Endothelial cell (in vitro differentiated cells): ENCODE data around the gene CDX1. TPM values are rescaled to one million over a fixed set of nuclear protein-coding genes. Genes with fewer than 3 reads are reported as not detected.

Experiments used
- DNase-seq: peaks from one replicate; pipeline ENCODE4 v3.0.0; 2021; ENCODE audit warnings: low spot score
- H3K27ac Mint-ChIP-seq: one replicate; pipeline ENCODE4 v1.8.0; 2021; ENCODE audit warnings: mixed read lengths, inconsistent platforms; ENCODE audit not compliant: unreplicated experiment
- H3K27me3 Mint-ChIP-seq: one replicate; pipeline ENCODE4 v1.8.0; 2021; ENCODE audit warnings: mild to moderate bottlenecking, moderate library complexity, mixed read lengths, inconsistent platforms; ENCODE audit not compliant: unreplicated experiment
- H3K36me3 Mint-ChIP-seq: one replicate; pipeline ENCODE4 v1.8.0; 2021; ENCODE audit warnings: mild to moderate bottlenecking, low read depth, mixed read lengths, inconsistent platforms; ENCODE audit not compliant: unreplicated experiment
- H3K4me1 Mint-ChIP-seq: one replicate; pipeline ENCODE4 v1.8.0; 2021; ENCODE audit warnings: mild to moderate bottlenecking, mixed read lengths, inconsistent platforms; ENCODE audit not compliant: unreplicated experiment
- H3K4me3 Mint-ChIP-seq: one replicate; pipeline ENCODE4 v1.8.0; 2021; ENCODE audit warnings: mild to moderate bottlenecking, mixed read lengths, inconsistent platforms; ENCODE audit not compliant: unreplicated experiment
- H3K9me3 Mint-ChIP-seq: one replicate; pipeline ENCODE4 v1.8.0; 2021; ENCODE audit warnings: mixed read lengths, inconsistent platforms; ENCODE audit not compliant: unreplicated experiment
- total RNA-seq: library from RNA; stranded (reverse); fragmentation: NEBNext Ultra II Directional; extraction: Animal tissue kit (Norgen Biotek cat#: 25700); gene quantifications from one replicate; pipeline ENCODE4 v1.2.1, GENCODE V29; 2021; ENCODE audit not compliant: unreplicated experiment
- TF ChIP-seq, protein P1 (sequence below): fragments of 200-600 bp; sonication (generic); IDR thresholded peaks from one replicate; pipeline ENCODE4 v1.5.0; 2021; ENCODE audit warnings: antibody characterized with exemption; ENCODE audit not compliant: unreplicated experiment

The CDX1 gene
- total RNA-seq, 1 donor from 2014 or later: 0.59 TPM

DNA sequence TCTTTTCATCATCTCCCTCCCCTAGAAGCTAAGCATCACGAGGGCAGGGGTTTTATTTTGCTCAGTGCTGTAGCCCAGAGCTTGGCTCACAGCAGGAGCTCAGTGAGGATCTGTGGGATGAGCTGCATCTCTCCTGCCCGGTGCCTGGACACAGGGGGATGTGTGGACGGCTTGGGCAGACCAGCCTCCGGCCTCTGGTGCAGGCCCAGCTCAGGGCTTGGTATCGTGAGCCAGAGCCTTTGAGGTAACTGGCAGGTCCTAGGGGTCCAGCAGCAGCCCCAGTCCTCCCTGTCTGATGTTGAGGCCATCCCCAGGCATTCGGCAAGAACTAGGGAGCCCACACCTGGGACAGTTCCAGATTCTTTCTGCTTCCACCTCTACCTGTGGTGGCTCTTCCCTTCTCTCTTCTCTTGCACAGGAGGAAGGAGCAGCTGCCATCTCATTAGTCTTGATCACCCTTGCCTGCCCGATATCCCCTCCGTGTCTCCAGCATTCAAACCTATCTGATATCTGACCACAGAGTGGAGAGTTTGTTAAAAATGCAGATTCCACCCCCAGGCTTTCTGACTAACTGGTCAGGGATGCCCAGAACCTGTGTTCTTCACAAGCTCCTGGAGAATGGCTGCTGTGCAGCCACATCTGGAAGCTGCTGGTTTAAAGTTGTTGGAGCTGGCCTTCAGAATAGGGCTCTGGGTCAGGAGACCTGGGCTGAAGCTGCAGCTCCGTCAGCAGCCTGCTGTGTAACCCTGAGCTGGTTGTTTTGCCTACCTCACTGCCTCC is 15.4 kb downstream of the CDX1 start:
- Mint-ChIP-seq H3K27ac (no peak overlapping the region), H3K4me3 (no peak overlapping the region), H3K27me3 (peaks cover 4% of the 10 kb centered on the region), H3K4me1 (peaks cover 11% of the 10 kb centered on the region), H3K36me3 (no peaks in the 10 kb centered on the region), H3K9me3 (no peaks in the 10 kb centered on the region)
- no peak for DNase-seq
- TF ChIP-seq, protein P1, sequence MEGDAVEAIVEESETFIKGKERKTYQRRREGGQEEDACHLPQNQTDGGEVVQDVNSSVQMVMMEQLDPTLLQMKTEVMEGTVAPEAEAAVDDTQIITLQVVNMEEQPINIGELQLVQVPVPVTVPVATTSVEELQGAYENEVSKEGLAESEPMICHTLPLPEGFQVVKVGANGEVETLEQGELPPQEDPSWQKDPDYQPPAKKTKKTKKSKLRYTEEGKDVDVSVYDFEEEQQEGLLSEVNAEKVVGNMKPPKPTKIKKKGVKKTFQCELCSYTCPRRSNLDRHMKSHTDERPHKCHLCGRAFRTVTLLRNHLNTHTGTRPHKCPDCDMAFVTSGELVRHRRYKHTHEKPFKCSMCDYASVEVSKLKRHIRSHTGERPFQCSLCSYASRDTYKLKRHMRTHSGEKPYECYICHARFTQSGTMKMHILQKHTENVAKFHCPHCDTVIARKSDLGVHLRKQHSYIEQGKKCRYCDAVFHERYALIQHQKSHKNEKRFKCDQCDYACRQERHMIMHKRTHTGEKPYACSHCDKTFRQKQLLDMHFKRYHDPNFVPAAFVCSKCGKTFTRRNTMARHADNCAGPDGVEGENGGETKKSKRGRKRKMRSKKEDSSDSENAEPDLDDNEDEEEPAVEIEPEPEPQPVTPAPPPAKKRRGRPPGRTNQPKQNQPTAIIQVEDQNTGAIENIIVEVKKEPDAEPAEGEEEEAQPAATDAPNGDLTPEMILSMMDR: no peak

DNA sequence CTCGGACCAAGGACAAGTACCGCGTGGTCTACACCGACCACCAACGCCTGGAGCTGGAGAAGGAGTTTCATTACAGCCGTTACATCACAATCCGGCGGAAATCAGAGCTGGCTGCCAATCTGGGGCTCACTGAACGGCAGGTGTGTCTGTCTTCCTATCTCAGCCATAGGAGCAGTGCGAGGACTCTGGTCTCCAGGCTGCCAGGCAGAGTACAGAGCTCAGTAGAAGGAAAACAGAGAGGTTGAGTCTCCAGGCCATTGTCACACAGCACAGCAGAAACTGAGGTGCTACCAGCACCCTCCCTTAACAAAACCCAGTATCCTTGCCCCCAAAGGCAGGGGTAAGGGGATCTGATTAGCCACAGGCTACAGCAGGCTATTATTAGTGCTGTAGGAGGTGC is 16.2 kb downstream of the CDX1 start:
- H3K27me3 Mint-ChIP-seq: peaks cover 9% of the 10 kb centered on the region
- no peak for DNase-seq
- H3K9me3 Mint-ChIP-seq: no peaks in the 10 kb centered on the region
- H3K4me3 Mint-ChIP-seq: no peak overlapping the region
- TF ChIP-seq, protein P1: no peak
- H3K27ac Mint-ChIP-seq: no peak overlapping the region
- peaks cover 11% of the 10 kb centered on the region for H3K4me1 Mint-ChIP-seq
- H3K36me3 Mint-ChIP-seq: no peaks in the 10 kb centered on the region

DNA sequence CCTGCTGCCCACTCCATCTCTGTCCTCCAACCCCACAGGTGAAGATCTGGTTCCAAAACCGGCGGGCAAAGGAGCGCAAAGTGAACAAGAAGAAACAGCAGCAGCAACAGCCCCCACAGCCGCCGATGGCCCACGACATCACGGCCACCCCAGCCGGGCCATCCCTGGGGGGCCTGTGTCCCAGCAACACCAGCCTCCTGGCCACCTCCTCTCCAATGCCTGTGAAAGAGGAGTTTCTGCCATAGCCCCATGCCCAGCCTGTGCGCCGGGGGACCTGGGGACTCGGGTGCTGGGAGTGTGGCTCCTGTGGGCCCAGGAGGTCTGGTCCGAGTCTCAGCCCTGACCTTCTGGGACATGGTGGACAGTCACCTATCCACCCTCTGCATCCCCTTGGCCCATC is 16.9 kb downstream of the CDX1 start:
- DNase-seq: no peak
- Mint-ChIP-seq H3K27ac (no peak overlapping the region), H3K36me3 (no peaks in the 10 kb centered on the region), H3K4me3 (no peak overlapping the region), H3K4me1 (peaks cover 11% of the 10 kb centered on the region), H3K27me3 (peaks cover 9% of the 10 kb centered on the region), H3K9me3 (no peaks in the 10 kb centered on the region)
- TF ChIP-seq, protein P1: no peak

DNA sequence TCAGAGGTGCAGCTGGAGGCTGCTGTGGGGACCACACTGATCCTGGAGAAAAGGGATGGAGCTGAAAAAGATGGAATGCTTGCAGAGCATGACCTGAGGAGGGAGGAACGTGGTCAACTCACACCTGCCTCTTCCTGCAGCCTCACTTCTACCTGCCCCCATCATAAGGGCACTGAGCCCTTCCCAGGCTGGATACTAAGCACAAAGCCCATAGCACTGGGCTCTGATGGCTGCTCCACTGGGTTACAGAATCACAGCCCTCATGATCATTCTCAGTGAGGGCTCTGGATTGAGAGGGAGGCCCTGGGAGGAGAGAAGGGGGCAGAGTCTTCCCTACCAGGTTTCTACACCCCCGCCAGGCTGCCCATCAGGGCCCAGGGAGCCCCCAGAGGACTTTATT is 17.4 kb downstream of the CDX1 start:
- Mint-ChIP-seq H3K4me1 (peaks cover 11% of the 10 kb centered on the region), H3K36me3 (no peaks in the 10 kb centered on the region), H3K4me3 (no peak overlapping the region), H3K27ac (no peak overlapping the region), H3K27me3 (peaks cover 11% of the 10 kb centered on the region), H3K9me3 (no peaks in the 10 kb centered on the region)
- TF ChIP-seq, protein P1: no peak
- no peak for DNase-seq

DNA sequence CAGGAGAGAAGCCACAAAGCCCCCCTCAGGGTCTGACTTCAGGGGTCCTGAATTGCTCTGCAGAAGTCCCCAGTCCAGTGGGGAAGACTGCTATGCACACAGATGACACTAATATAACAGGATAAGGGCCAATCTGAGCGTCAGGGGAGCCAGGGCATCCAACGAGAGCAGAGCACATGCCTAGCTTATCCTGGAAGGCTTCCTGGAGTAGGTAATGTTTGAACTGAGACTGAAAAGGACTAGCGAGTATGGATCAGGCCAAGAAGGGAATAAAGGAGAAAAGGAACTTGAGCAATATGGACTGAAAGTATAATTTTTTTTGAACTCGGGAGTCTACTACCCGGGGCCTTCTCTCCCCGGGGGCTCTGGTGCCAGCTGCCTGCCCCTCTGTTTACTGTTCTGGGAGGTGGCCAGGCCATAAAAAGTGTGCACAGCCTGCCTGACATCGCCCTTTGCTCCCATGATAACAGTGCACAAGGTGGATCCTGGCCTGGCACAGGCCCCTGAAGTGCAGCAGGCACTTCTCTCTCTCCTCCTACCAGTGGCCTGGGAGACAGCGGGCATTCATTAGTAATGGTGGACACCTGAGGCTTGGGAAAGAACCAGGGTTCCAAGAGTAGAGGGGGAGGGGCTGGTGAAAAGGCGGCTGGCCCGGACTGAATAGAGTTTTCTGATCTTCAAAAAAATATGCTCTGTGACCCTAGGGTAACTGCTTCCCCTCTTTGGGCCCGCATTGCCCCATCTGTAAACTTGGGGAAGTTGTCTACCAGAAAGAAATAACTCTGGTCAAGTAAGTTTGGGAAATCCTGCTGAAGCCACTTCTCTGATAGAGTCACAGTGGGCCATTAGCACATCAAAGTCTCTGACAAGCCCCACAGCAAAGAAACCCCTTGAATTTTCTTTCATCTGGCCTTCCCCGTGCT is 18.7 kb downstream of the CDX1 start:
- peaks cover 10% of the 10 kb centered on the region for H3K4me1 Mint-ChIP-seq
- peaks cover 3% of the 10 kb centered on the region for H3K36me3 Mint-ChIP-seq
- no peak overlapping the region for H3K27ac Mint-ChIP-seq
- H3K27me3 Mint-ChIP-seq: peaks cover 14% of the 10 kb centered on the region
- H3K9me3 Mint-ChIP-seq: no peaks in the 10 kb centered on the region
- TF ChIP-seq, protein P1: no peak
- H3K4me3 Mint-ChIP-seq: no peak overlapping the region
- DNase-seq: no peak
